ENCODE data around the gene ITPR1.
A peak's percentile ranks its signal among the peaks of the same experiment; 100 is the strongest.

ITPR1 gene

GRCh38 chr3:4744405-4745234 is 251.5 kb downstream of the ITPR1 start:
- CTCF ChIA-PET: no interaction called here
- H3K27me3 Mint-ChIP-seq: no peaks in the 10 kb centered on the region
- H3K4me3 Mint-ChIP-seq: no peak overlapping the region
- peaks cover 21% of the 10 kb centered on the region for H3K9me3 Mint-ChIP-seq
- no peak for DNase-seq
- peaks cover 65% of the 10 kb centered on the region for H3K36me3 Mint-ChIP-seq
- H3K4me1 Mint-ChIP-seq: peaks cover 48% of the 10 kb centered on the region
- H3K27ac Mint-ChIP-seq: no peak overlapping the region

GRCh38 chr3:4745235-4745610 is 252.1 kb downstream of the ITPR1 start:
- Mint-ChIP-seq H3K4me3 (no peak overlapping the region), H3K36me3 (peaks cover 61% of the 10 kb centered on the region), H3K27ac (no peak overlapping the region), H3K9me3 (peaks cover 15% of the 10 kb centered on the region), H3K27me3 (no peaks in the 10 kb centered on the region), H3K4me1 (peaks cover 48% of the 10 kb centered on the region)
- no peak for DNase-seq
- CTCF ChIA-PET: interaction anchor here (0.6 kb wide), 1 partner anchor 82 kb away, joined by 3 read pairs; no protein-coding TSS in a partner anchor

- no peak overlapping the region for H3K4me3 Mint-ChIP-seq
- peaks cover 54% of the 10 kb centered on the region for H3K36me3 Mint-ChIP-seq
- no peak overlapping the region for H3K27ac Mint-ChIP-seq
- peaks cover 48% of the 10 kb centered on the region for H3K4me1 Mint-ChIP-seq
- DNase-seq: no peak
- no peaks in the 10 kb centered on the region for H3K27me3 Mint-ChIP-seq
- CTCF ChIA-PET: no interaction called here
- peaks cover 6% of the 10 kb centered on the region for H3K9me3 Mint-ChIP-seq
Measured at GRCh38 chr3:4746241-4746958, 253.3 kb downstream of the ITPR1 start.

- H3K27ac Mint-ChIP-seq: no peak overlapping the region
- CTCF ChIA-PET: interaction anchor here (1.1 to 1.7 kb wide), 2 partner anchors 228 to 232 kb away, joined by 3 to 6 read pairs; no protein-coding TSS in a partner anchor
- H3K27me3 Mint-ChIP-seq: peaks cover 4% of the 10 kb centered on the region
- H3K4me1 Mint-ChIP-seq: peaks cover 48% of the 10 kb centered on the region
- peaks cover 7% of the 10 kb centered on the region for H3K9me3 Mint-ChIP-seq
- H3K36me3 Mint-ChIP-seq: peaks cover 54% of the 10 kb centered on the region
- no peak for DNase-seq
- no peak overlapping the region for H3K4me3 Mint-ChIP-seq
Measured at GRCh38 chr3:4748127-4748526, 255.0 kb downstream of the ITPR1 start.

DNA sequence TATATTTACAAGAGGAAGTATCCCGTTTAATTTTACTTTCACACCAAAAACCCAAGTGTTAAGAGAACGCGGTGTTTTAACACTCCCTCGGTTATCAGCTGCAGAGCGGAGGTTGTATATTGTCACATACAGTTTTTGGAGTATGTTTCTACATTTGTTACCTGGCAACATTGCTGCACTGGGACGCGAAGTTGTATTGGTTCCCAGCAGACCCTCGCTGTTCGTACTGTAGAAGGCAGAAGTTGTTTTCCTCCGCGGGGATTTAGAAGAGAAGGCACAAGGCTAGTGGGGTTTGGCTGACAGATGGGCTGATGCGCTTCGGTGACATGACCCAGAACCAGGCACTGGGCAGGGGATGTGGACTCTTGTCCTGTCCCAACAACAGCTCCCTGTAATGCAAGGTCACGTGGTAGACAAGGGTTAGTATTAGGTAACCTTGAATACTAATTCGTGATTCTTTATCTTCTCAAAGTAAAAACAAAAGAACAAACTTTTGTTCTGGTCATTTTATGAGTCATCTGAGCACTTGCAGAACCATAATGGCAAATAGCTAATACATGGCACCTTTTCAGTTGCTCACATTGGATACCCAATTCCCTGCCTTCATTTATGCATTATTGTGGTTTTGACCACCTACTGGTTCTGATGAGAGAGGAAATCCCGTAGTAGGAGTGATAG is 255.7 kb downstream of the ITPR1 start:
- CTCF ChIA-PET: interaction anchor here (0.6 to 1.7 kb wide), 5 partner anchors 22 to 231 kb away, joined by 3 to 6 read pairs (median 3); no protein-coding TSS in a partner anchor
- no peak for DNase-seq
- H3K36me3 Mint-ChIP-seq: peaks cover 55% of the 10 kb centered on the region
- H3K27ac Mint-ChIP-seq: no peak overlapping the region
- peaks cover 4% of the 10 kb centered on the region for H3K27me3 Mint-ChIP-seq
- H3K4me3 Mint-ChIP-seq: no peak overlapping the region
- H3K9me3 Mint-ChIP-seq: peaks cover 7% of the 10 kb centered on the region
- H3K4me1 Mint-ChIP-seq: peaks cover 47% of the 10 kb centered on the region

DNA sequence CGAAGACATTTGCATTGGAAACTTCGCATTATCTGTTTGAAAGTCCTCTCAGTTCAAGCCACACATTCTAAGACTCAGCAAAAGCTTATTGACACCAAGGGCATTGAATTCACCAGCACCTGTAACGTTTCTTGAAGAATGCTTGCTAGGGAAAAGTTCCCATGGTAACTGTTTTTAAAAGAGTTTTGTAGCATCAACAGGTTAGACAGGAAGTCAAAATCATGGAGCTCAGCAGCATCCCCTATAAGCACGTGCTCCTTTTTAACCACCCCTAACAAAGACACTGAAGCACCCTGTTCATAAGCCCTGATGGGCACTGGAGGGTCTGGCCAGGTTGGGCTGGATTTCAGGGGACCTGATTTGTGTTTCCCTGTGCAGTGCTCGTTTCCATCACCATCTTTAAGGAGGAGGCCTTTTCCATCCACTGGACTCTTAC is 256.4 kb downstream of the ITPR1 start:
- H3K27me3 Mint-ChIP-seq: peaks cover 4% of the 10 kb centered on the region
- DNase-seq: no peak
- peaks cover 52% of the 10 kb centered on the region for H3K4me1 Mint-ChIP-seq
- no peak overlapping the region for H3K27ac Mint-ChIP-seq
- CTCF ChIA-PET: interaction anchor here (0.6 to 1.7 kb wide), 5 partner anchors 14 to 227 kb away, joined by 3 to 6 read pairs (median 3); no protein-coding TSS in a partner anchor
- no peak overlapping the region for H3K4me3 Mint-ChIP-seq
- H3K36me3 Mint-ChIP-seq: peaks cover 60% of the 10 kb centered on the region
- peaks cover 7% of the 10 kb centered on the region for H3K9me3 Mint-ChIP-seq

DNA sequence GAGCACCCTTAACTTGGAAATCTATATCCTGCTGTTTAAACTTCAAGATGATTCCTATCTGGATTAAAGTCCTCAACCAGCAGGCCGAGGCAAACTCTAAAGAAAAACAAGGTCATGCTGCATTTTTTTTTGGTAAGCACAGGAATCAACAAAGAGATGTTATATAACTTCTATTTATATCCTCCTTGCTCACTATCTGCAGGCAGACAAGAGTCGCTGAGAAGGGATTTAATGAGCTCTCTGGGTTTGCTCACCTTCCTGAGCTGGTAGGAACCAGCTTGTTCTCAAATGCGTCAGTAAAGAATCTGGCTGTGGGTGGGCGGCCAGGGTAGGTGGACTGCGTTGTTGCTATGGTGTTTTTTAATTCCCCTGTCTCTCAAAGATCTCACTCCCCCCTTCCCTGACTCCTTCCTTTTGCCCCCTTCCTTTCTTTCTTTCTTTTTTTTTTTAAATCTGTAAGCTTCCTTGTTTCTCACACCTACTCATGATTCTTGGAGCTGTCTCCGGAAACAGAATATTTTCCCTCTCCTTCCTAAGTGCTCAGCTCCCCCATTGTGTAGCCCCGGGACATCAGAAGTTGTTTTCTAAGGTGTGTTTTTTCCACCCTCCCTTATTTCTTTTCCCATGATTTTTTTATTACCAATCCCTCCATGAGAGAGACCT is 257.3 kb downstream of the ITPR1 start:
- DNase-seq: no peak
- Mint-ChIP-seq H3K36me3 (peaks cover 60% of the 10 kb centered on the region), H3K9me3 (peaks cover 7% of the 10 kb centered on the region), H3K27me3 (peaks cover 4% of the 10 kb centered on the region), H3K27ac (peak overlapping the region; percentile 40), H3K4me1 (peaks cover 51% of the 10 kb centered on the region), H3K4me3 (no peak overlapping the region)
- CTCF ChIA-PET: interaction anchor here (0.9 to 1.3 kb wide), 2 partner anchors 13 to 14 kb away, joined by 3 to 4 read pairs; no protein-coding TSS in a partner anchor

DNA sequence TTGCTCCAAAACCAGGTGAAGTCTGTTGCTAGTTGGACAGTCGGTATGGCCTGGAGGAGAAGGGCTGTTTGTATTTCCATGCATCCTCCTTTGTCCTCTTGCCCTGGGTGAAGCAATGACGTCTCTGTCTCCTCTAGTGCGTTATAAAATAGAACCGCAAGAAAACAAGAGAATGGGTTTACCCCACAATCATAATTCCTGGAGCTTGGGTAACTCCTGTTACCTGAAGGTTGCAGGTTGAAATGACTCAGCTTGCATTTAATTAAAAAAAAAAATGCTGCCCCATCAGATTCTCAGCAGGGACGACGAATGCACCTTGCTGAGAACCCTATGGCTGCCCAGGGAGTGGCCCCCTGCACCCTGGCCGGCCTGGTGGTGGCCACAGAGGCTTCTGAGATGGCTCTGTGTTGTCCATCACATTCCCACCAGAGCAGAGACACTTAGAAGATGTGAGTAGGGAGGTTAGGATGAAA is 257.9 kb downstream of the ITPR1 start:
- peaks cover 63% of the 10 kb centered on the region for H3K36me3 Mint-ChIP-seq
- no peak overlapping the region for H3K4me3 Mint-ChIP-seq
- H3K4me1 Mint-ChIP-seq: peaks cover 56% of the 10 kb centered on the region
- DNase-seq: no peak
- CTCF ChIA-PET: interaction anchor here (0.9 kb wide), 1 partner anchor 13 kb away, joined by 4 read pairs; no protein-coding TSS in a partner anchor
- peaks cover 4% of the 10 kb centered on the region for H3K27me3 Mint-ChIP-seq
- peaks cover 7% of the 10 kb centered on the region for H3K9me3 Mint-ChIP-seq
- H3K27ac Mint-ChIP-seq: peak overlapping the region; percentile 40

DNA sequence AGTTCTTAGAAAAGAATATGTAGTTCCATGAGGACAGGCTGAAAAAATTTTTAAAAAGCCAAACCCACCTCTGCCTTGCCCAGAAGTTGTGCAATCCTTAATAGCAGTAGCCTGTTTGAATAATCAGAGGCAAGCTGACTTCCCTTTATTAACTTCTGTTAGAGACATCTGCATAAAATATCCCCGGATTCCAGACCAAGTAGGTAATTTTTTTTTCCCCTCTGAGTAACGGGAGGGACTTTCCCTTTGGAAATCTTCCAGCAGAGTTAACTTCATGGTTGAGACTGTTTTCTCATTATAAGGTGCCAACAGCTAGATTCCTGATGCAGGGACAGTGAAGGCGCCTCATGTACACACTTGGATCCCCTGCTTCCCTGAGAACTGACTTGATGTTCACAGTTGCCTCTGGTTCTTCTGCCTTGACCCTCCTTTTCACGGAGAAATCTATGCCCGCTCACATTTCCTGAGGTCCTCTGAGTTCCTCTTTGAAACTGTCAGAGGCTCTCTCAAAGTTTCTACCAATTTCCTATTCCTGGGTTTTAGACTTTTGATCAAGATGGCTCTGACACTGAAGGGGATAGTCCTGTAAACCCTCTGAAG is 258.5 kb downstream of the ITPR1 start:
- Mint-ChIP-seq H3K27ac (no peak overlapping the region), H3K36me3 (peaks cover 63% of the 10 kb centered on the region), H3K9me3 (peaks cover 7% of the 10 kb centered on the region), H3K27me3 (peaks cover 4% of the 10 kb centered on the region), H3K4me3 (no peak overlapping the region), H3K4me1 (peaks cover 62% of the 10 kb centered on the region)
- no peak for DNase-seq
- CTCF ChIA-PET: interaction anchor here (0.6 to 1.0 kb wide), 4 partner anchors 10 to 1454 kb away, joined by 3 to 4 read pairs (median 4); no protein-coding TSS in a partner anchor

DNA sequence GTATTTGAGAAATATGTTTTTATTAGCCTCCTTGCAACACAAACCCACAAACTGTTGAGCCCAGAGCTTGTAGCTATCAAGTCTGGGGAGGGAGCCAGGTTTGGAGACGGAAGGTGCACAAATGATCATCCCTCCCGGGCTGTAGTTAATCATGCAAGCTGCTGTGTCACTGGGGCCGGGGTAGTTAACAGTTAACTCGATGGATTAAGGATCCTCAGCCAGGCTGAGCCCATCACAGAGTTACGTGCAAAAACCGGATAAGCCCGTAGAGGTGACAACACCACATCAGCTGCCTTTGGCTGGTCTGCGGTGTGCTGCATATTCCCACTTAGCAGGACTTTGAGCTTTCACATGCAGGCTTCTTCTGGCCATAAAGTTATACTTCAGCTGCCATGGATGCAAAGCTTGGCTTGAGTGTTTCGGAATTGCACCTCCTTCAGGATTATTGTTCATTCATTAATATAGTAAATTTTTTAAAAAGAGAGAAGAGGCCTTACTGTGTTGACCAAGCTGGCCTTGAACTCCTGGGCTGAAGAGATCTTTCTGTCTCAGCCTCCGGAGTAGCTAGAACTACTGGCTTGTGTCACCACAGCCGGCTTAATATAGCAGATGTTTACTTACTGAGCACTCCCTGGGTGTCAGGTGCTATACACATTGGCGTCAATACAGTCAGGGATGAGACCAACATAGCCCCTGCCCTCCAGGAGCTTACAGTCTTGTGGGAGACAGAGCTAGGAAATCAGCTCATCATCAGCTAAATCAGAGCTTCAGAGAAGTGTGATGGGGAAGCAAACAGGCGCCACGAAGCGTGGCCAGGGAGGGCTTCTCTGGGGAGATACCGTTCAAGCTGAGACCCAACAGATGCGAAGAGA is 259.3 kb downstream of the ITPR1 start:
- CTCF ChIA-PET: interaction anchor here (0.6 to 1.0 kb wide), 3 partner anchors 9 to 1455 kb away, joined by 3 to 4 read pairs (median 3); no protein-coding TSS in a partner anchor
- DNase-seq: no peak
- Mint-ChIP-seq H3K4me3 (no peak overlapping the region), H3K36me3 (peaks cover 61% of the 10 kb centered on the region), H3K27ac (peak overlapping the region; percentile 81), H3K9me3 (peaks cover 4% of the 10 kb centered on the region), H3K27me3 (peaks cover 4% of the 10 kb centered on the region), H3K4me1 (peaks cover 69% of the 10 kb centered on the region)

DNA sequence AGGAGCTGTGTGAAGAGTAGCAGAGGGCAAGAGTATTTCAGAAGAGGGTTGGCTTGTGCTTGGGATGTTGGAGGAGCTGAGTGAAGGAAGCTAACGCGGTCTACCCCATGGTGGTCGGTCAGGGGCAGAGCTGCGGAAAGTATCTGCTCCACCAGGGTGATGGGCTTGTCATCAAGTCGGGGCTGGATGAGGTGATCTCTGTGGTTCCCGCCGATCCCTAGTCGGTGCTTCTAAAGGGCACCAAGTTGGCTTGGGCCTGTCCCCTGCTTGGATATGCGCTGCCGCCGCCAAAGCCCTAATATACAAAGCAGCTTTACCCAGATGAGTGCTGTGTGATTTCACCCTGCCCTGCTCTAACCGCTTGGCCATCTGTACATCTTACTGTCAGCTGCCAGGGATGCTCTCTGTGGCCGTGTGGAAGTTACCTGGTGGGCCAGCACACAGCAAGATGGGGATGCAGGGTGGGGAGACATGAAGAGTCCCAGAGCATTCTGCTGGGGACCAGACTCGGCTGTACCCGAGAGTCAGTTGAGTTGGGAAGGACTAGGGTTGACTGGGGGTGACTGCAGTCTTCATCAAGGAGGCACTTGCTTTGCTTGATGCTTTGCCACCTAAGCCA is 260.0 kb downstream of the ITPR1 start:
- Mint-ChIP-seq H3K27ac (peak overlapping the region; percentile 81), H3K4me3 (no peak overlapping the region), H3K4me1 (peaks cover 74% of the 10 kb centered on the region), H3K36me3 (peaks cover 58% of the 10 kb centered on the region), H3K27me3 (peaks cover 4% of the 10 kb centered on the region), H3K9me3 (peaks cover 4% of the 10 kb centered on the region)
- CTCF ChIA-PET: interaction anchor here (1.0 kb wide), 1 partner anchor 8 kb away, joined by 3 read pairs; no protein-coding TSS in a partner anchor
- DNase-seq: no peak
